HG02571 (cell line): ENCODE measurements around the gene CST4.
"Not testable (repeated sequence)": the region's sequence is repeated elsewhere in the genome, so short reads cannot be mapped to it uniquely, and the experiment has no call there.

Experiments used
- ATAC-seq: cut with Tn5 transposase; IDR thresholded peaks from one replicate; pipeline ENCODE4 v1.9.1; 2021; ENCODE audit warnings: mild to moderate bottlenecking, moderate library complexity; ENCODE audit not compliant: unreplicated experiment

CST4 gene

GRCh38 chr20:23663180-23663579 is 25.7 kb downstream of the CST4 start:
- no peak for ATAC-seq

DNA sequence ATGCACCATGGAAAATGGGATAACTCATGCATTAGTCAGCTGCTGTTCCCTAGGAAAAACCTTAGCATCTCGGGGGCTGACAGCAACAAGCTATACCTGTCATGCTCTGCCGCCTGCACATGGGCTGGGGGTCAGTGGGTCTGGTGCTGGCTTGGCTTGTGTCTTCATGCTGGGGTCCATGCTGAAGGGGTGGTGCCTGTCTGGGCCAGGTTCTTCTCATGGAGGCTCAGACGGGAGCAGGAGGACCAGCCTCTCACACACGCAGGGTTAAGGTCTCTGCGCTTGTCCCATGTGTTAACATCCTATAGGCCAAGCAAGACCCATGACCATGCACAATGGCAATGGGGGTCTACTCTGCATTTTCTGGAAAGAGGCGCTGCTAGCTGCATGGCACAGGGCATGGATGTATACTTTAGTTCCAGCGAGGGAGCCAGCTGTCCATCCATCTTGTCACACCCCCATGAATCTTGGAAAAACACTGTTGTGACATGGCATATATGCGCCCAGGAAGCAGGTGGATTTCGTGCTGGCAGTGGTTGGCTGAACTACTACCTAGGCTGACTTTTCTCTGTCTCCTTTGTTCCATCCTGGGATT is 26.5 kb downstream of the CST4 start:
- no peak for ATAC-seq

- no peak for ATAC-seq
Observed at GRCh38 chr20:23661002-23661429, 27.8 kb downstream of the CST4 start.

GRCh38 chr20:23659989-23660837 is 28.6 kb downstream of the CST4 start:
- no peak for ATAC-seq

DNA sequence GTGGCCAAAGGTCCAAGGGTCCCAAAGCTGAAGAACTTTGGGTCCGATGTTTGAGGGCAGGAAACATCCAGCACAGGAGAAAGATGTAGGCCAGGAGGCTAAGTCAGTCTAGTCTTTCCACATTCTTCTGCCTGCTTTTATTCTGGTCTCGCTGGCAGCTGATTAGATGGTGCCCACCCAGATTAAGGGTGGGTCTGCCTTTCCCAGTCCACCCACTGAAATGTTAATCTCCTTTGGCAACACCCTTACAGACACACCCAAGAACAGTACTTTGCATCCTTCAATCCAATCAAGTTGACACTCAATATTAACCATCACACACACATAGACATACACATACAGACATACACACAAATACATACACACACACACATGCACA is 29.2 kb downstream of the CST4 start:
- ATAC-seq: not testable (repeated sequence)

- ATAC-seq: no peak
Observed at GRCh38 chr20:23658989-23659609, 29.7 kb downstream of the CST4 start.

- no peak for ATAC-seq
Observed at GRCh38 chr20:23658336-23658735, 30.5 kb downstream of the CST4 start.

DNA sequence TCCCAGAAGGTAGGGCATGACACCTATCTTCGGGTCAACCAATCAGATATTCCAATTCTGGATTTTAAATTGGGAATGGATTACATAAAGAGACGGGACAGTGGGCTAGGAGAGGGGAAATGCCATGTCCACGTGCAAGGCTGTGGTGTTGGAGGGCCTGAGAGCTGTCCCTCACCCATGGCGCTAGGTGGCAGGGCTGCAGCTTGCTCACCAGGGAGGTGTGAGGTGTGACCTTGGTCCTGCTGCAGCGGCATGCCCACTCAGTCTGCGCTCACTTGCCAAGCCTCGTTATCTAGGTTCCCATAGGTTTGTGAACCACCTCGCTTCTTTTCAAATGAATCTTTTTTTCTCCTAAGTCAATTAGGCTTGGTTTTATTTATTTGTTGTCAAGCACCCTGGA is 31.6 kb downstream of the CST4 start:
- no peak for ATAC-seq

- no peak for ATAC-seq
Observed at GRCh38 chr20:23656372-23656771, 32.5 kb downstream of the CST4 start.

GRCh38 chr20:23655491-23656211 is 33.2 kb downstream of the CST4 start:
- ATAC-seq: no peak

DNA sequence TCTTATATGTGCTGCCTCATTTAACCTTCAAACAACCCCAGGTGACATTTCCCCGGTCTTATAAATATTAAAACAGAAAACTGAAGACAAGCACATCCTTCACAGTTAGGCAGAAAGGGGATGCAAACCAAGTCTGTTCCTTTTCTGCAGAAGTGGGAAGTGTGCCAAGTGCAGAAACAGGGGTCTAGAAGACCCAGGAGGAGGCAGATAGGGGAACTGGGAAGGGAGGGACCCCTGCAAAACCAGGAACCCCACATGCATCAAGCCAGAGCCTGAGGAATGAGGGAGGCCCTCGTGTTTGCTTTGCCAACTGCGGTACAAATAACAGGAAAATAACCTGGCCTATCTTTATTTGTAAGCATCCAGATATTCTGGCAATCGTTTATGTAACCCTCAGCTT is 34.1 kb downstream of the CST4 start:
- no peak for ATAC-seq

- ATAC-seq: no peak
Observed at GRCh38 chr20:23654000-23654399, 34.8 kb downstream of the CST4 start.

- no peak for ATAC-seq
Observed at GRCh38 chr20:23653400-23653938, 35.4 kb downstream of the CST4 start.

DNA sequence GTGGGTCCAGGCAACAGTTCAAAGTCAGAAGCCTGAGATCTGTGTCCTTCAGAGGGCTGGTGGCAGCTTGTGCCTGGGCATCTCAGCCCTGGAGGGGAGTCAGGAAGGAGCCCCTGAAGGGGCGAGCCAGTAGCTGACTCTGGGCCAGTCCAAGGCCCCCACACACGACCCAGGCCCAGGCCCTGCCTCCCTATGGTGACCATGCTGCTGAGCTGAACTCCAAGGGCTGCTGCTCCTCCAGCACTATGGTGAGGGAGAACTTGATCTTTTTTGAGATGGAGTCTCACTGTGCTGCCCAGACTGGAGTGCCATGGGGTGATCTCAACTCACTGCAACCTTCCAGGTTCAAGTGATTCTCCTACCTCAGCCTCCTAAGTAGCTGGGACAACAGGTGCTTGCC is 35.9 kb downstream of the CST4 start:
- ATAC-seq: no peak

GRCh38 chr20:23652371-23652770 is 36.5 kb downstream of the CST4 start:
- ATAC-seq: no peak

- no peak for ATAC-seq
Observed at GRCh38 chr20:23651117-23651516, 37.7 kb downstream of the CST4 start.

- no peak for ATAC-seq
Observed at GRCh38 chr20:23649830-23650417, 38.9 kb downstream of the CST4 start.

- no peak for ATAC-seq
Observed at GRCh38 chr20:23649242-23649641, 39.6 kb downstream of the CST4 start.

DNA sequence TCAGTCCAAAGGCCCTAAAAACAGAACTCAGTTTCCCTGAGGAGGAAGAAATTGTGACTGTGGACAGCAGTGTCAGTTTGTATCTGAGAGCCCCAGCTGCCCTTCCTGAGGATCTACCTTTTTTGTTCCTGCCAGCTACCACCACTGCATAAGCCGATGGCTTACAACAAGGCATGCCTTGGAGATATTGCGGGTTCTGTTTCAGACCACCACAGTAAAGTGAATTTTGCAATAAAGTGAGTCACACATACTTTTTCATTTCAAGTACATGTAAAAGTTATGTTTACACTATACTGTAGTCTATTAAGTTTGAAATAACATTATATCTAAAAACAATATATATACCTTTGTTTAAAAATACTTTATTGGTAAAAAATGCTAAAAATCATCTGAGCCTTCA is 41.5 kb downstream of the CST4 start:
- no peak for ATAC-seq

GRCh38 chr20:23646106-23646873 is 42.5 kb downstream of the CST4 start:
- ATAC-seq: no peak
